SKM-1 treated with dmso at 0.1 percent for 144 hours (cell line): ENCODE measurements around the gene ZMYND8.
"Not testable (repeated sequence)": the region's sequence is repeated elsewhere in the genome, so short reads cannot be mapped to it uniquely, and the experiment has no call there.

ENCODE experiments used
- DNase-seq: peaks from one replicate; lab custom pipeline; 2025; ENCODE audit not compliant: unreplicated experiment; lab: John Stamatoyannopoulos, UW

Gene ZMYND8

GRCh38 chr20:47356526-47357295 lies at the start of gene ZMYND8:
Gene ZMYND8, minus strand, starts transcription at chr20:47356699. Its CDS starts 29 bp downstream, at chr20:47356670.
- DNase-seq = peak; percentile 70

GRCh38 chr20:47405775-47406325 lies 49.4 kb upstream of the ZMYND8 start:
- DNase-seq = no peak

- DNase-seq = no peak
These were observed 44.2 kb upstream of the ZMYND8 start for GRCh38 chr20:47400685-47401084.

GRCh38 chr20:47397652-47398301 lies 41.3 kb upstream of the ZMYND8 start:
- no peak for DNase-seq

GRCh38 chr20:47396762-47397476 lies 40.4 kb upstream of the ZMYND8 start:
- DNase-seq = no peak

- DNase-seq = not testable (repeated sequence)
These were observed 37.5 kb upstream of the ZMYND8 start for GRCh38 chr20:47393796-47394514.

GRCh38 chr20:47392721-47393073 lies 36.2 kb upstream of the ZMYND8 start:
- no peak for DNase-seq

- DNase-seq = no peak
These were observed 35.7 kb upstream of the ZMYND8 start for GRCh38 chr20:47392015-47392720.

GRCh38 chr20:47391276-47392010 lies 34.9 kb upstream of the ZMYND8 start:
- no peak for DNase-seq

- DNase-seq = no peak
These were observed 33.4 kb upstream of the ZMYND8 start for GRCh38 chr20:47389867-47390347.

GRCh38 chr20:47385968-47386367 lies 29.5 kb upstream of the ZMYND8 start:
- not testable (repeated sequence) for DNase-seq

- DNase-seq = no peak
These were observed 26.4 kb upstream of the ZMYND8 start for GRCh38 chr20:47382746-47383415.

GRCh38 chr20:47380481-47380880 lies 24.0 kb upstream of the ZMYND8 start:
- no peak for DNase-seq

- DNase-seq = no peak
These were observed 23.1 kb upstream of the ZMYND8 start for GRCh38 chr20:47379433-47380150.

GRCh38 chr20:47377122-47377722 lies 20.7 kb upstream of the ZMYND8 start:
- DNase-seq = no peak

- not testable (repeated sequence) for DNase-seq
These were observed 19.7 kb upstream of the ZMYND8 start for GRCh38 chr20:47376096-47376643.

- DNase-seq = not testable (repeated sequence)
These were observed 17.6 kb upstream of the ZMYND8 start for GRCh38 chr20:47374121-47374520.
